Stimulated activated CD4-positive, alpha-beta T cell treated with anti-CD3 and anti-CD28 coated beads, Interleukin-15, amount 100 ng/mL, for 1 hour (primary cell): ENCODE measurements around the gene YIPF3.
A peak's percentile ranks its signal among the peaks of the same experiment; 100 is the strongest.
"Not testable (repeated sequence)": the region's sequence is repeated elsewhere in the genome, so short reads cannot be mapped to it uniquely, and the experiment has no call there.

Source experiments
- DNase-seq, 2 donors: peaks; one replicate each; pipeline ENCODE4 v3.0.0-alpha.2; 2020; ENCODE audit warnings: low read depth in 1 of 2, low spot score in 1 of 2

The YIPF3 gene

GRCh38 chr6:43509984-43510826, 6.5 kb downstream of the YIPF3 start, which contains the start of gene LRRC73:
Gene LRRC73, minus strand, starts transcription at chr6:43510346. Its CDS starts 561 bp downstream, at chr6:43509785.
- peak; percentile 55 to 72 for DNase-seq

DNA sequence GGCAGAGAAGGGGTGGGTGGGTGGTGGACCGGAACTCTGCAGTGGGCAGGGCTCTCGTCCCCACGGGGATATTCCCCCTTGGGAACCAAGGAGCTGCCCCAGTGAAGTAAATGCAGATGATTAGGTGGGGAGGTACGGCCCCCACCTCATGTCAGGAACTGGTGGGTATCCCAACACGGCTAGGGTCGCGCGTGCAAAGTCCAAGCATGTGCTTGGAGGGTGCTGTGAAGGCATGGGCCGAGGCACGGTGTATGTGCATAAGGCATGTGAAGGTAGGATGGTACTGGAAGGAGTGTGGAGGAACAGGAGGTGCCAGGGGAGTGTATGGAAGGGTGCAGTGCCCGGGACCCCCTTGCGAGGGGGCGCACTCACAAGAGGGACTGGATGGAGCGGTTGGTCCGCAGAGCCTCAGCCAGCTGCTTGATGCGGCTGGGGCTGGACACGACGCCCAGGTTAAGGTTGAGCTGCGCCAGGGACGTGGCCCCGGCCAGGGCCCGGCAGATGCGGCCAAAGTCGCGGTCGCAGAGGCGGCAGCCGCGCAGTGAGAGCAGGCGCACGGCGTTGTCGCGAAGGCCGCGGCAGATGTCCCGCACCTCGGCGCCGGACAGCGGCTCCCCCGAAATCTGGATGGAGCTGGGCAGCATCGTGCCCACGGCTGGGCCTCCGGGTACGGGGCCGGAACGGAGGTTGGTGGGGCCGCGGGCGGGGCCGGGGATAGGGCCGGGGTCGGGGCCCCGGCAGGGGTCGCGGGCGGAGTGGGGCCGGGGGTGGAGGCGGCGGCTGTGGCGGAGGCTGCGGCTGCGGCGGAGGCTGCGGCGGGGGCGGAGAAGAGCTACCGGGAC, 7.4 kb downstream of the YIPF3 start:
- no peak for DNase-seq

GRCh38 chr6:43508481-43509141, 8.1 kb downstream of the YIPF3 start:
- DNase-seq = no peak

DNA sequence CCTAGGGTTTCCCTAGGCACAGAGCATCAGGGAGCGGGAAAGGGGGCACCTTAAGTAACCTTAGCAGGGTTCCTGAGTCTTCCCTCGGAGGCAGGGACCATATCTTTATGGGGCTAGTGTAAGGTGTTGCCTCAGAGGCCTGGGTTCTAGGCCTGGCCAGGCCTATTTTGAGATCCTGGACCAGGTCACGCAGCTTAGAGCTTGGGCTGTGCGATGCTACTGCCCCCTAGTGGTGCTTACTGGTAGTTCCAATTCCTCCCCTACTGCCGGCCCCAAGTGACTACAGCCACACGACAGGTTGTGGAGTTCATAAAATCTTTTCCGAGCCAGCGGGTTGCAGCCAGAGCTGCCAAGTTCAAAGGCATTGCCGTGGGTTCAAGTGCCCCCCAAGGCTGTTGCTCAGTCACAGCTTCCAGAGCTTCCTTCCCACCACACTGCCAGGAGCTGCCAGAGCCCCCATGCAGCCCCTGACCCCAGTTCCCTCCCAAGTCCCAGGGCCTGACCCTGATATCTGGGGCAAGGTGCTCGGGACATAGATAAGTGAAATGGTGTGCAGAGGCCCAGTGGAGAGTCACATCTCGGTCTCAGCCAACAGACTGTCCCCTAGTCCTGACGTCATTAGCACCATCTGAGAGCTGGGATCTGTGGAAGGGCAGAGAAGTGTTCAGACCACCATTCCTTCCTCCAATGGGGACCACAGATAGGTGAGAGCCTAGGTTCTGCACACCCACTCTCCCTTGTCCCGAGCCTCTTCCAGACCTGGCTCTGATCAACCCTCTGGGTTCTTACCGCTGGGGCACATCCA, 9.9 kb downstream of the YIPF3 start:
- DNase-seq = peak; percentile 55 to 59

- no peak for DNase-seq
Observed at GRCh38 chr6:43506171-43506570, 10.6 kb downstream of the YIPF3 start.

DNA sequence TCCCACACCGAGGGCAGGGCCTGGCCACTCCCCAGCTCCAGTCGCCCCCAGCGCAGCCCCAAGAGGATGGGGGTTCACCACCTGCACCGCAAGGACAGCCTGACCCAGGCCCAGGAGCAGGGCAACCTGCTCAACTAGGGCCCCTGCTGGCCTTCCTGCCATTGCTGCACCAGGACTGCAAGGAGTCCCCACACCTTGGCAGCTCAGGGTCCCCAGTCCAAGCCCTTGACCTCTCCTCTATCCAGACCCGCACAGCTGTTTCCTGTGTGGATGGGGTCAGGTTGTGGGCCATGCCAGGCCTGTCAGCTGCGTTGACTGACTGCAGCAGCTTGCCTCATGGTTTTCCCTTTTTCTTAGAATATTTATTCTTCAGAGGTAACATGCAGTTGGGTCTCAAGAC, 11.0 kb downstream of the YIPF3 start:
- DNase-seq = no peak

- no peak for DNase-seq
Observed at GRCh38 chr6:43504756-43505593, 11.8 kb downstream of the YIPF3 start.

DNA sequence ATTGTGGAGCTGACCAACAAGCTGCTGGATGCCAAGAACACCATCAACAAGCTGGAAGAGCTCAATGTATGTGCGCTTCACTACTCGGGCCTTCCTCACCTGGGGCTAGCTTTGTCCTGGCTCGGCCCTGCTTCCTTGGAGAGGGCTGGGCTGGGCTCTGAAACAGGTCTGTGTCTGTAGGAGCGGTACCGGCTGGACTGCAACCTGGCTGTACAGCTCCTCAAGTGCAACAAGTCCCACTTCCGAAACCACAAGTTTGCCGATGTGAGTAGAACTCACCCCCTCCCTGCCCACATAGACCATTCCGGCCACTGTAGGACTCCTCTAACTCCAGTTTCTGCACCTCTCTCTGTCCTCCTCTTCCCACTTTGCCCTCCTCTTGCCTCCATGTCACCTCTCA, 13.3 kb downstream of the YIPF3 start:
- DNase-seq = no peak

GRCh38 chr6:43502666-43503065, 14.1 kb downstream of the YIPF3 start:
- DNase-seq = no peak

DNA sequence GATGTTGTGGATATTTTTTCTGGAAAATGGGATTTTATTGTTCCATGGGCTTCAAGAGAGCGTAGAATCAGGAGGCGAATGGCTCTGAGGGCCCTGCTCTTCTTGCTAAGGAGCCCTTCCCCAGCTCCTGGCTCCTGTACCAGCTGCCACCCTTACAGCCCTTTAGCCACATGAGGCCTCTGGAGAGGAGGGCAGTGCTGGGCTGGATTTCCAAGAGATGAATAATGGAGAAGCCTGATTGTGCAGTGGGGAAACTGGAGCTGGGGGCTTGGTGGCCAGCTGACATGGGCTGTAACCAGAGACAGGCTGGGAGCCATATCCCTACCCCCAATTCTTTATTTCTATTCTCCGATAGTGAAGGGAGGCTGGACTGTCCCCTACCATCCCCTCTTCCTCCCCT, 15.8 kb downstream of the YIPF3 start:
- DNase-seq = no peak

GRCh38 chr6:43499028-43499815, 17.5 kb downstream of the YIPF3 start:
- DNase-seq = no peak

DNA sequence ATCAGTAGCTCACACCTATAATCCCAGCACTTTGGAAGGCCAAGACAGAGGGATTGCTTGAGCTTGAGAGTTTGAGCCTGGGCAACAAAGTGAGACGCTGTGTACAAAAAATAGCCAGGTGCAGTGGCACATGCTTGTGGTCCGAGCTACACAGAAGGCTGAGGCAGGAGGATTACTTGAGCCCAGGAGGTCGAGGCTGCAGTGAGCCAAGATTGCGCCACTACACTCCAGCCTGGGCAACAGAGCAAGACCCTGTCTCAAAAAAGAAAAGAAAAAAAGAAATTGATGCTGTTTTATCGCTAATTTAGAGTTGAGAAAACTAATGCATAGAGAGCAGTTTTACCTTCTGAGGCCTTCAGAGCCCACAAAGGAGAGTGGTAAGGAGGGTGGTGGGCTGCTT, 18.4 kb downstream of the YIPF3 start:
- not testable (repeated sequence) for DNase-seq

GRCh38 chr6:43497689-43498088, 19.0 kb downstream of the YIPF3 start:
- no peak for DNase-seq

DNA sequence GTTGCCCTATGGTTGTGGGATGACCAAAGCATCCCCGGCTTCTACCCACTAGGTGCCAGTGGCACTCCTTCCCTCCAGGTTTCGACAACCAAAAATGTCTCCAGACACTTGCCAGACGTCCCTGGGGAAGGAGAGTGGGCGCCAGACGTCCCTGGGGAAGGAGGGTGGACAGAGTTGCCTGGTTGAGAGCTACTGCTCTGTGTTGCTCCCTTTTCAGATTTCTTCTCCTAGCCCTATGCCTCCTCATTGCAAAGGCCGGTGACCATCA, 19.7 kb downstream of the YIPF3 start:
- DNase-seq = no peak

- no peak for DNase-seq
Observed at GRCh38 chr6:43496370-43497128, 20.2 kb downstream of the YIPF3 start.

DNA sequence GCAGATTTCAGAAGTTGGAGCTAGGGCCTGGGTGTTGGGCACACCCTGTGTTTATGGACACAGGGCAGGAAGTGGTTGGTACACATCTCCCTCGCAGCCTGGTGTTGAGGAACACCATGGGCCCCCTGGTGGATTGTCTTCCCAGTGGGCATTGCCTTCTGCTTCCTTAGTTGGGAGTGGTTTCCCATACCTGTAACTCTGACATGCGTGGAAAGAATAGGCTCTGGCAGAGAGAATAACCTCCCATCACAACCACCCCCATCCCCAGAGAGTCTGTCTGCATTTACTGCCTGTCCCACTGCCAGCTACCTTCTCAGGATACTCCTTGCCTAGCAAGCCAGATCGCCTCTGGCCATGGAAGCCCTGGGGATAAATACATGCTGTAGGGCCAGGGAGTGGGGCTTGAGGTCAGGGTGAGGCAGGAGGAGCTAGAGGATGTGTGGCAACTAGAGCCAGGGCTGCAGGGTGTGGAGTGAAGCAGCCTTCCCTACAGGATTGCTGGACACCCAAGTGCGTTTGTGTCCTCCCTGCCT, 21.3 kb downstream of the YIPF3 start:
- no peak for DNase-seq

DNA sequence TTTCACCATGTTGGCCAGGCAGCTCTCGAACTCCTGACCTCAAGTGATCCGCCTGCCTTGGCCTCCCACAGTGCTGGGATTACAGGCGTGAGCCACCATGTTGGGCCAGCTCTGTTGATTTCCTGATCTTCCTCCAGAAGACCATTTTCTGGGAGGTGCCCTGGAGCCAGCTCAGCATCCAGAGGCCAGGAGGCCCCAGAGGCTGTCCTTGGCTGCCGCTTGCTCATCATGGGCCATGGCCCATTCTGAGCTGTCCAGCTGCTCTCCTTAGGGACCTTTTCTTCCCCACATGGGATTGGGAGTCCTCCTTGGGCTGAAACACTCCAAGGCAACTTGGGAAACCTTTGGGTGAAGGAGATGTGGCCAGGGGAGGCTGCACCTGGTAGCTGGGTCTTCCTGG, 22.0 kb downstream of the YIPF3 start:
- no peak for DNase-seq

DNA sequence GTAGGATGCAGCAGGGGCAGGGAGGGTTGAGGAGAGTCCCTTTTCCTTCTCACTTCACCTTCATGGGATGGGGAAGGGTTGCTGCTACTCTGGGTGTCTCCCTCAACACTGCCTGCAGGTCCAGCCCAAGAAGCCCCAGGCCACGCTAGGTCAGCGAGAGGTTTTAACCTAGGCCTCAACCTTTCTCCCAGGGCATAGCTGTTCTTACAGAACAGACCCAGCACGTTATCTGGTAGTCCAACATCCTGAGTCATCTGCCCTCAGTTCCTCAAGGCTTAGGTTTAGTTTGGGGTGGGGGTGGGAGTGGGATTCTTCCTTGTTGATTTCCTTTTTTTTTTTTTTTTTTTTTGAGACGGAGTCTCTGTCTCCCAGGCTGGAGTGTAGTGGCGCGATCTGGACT, 22.4 kb downstream of the YIPF3 start:
- no peak for DNase-seq
